ENCODE measurements around the gene GAL3ST1.

Gene GAL3ST1

GRCh38 chr22:30614268-30614667, 39.8 kb upstream of the GAL3ST1 start:
- Histone ChIP-seq H3K4me3 (IDR thresholded peaks at IDR 0.05; ENCODE audit: insufficient read depth, low read depth, low read length) (no peak overlapping the region), H3K4me2 (no peak overlapping the region), H2AFZ (ENCODE audit: low read depth) (no peak overlapping the region), H3K36me3 (ENCODE audit: insufficient read depth) (no peaks in the 10 kb centered on the region), H3K9ac (no peak overlapping the region), H3K79me2 (ENCODE audit: insufficient read depth, low read depth) (no peaks in the 10 kb centered on the region), H3K4me1 (ENCODE audit: low read depth, poor library complexity, severe bottlenecking) (peaks cover 18% of the 10 kb centered on the region), H3K27ac (no peak overlapping the region), H3K27me3 (ENCODE audit: insufficient read depth, low read depth) (no peaks in the 10 kb centered on the region), H4K20me1 (ENCODE audit: insufficient read depth) (no peaks in the 10 kb centered on the region)
- TF ChIP-seq CTCF (conservative IDR thresholded peaks at IDR 0.05; ENCODE audit: low read depth, low read length): no peak

DNA sequence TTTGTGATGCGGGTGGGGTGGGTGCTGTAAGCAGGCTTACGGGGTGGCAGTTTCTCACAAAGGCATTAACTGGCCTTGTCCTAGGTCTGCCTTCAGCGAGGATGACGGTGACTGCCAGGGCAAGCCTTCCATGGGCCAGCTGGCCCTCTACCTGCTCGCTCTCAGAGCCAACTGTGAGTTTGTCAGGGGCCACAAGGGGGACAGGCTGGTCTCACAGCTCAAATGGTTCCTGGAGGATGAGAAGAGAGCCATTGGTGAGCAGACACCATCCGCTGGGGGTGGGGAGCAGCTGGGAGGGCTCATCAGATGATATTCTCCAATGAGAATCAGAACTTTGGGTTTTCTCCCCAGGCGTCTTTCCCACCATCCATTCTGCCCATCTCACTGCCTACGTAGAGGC, 38.3 kb upstream of the GAL3ST1 start:
- Histone ChIP-seq H3K4me1 (ENCODE audit: low read depth, poor library complexity, severe bottlenecking) (peaks cover 32% of the 10 kb centered on the region), H3K27ac (no peak overlapping the region), H3K79me2 (ENCODE audit: insufficient read depth, low read depth) (no peaks in the 10 kb centered on the region), H3K4me2 (no peak overlapping the region), H3K36me3 (ENCODE audit: insufficient read depth) (no peaks in the 10 kb centered on the region), H3K4me3 (IDR thresholded peaks at IDR 0.05; ENCODE audit: insufficient read depth, low read depth, low read length) (no peak overlapping the region), H4K20me1 (ENCODE audit: insufficient read depth) (no peaks in the 10 kb centered on the region), H3K9ac (no peak overlapping the region), H3K27me3 (ENCODE audit: insufficient read depth, low read depth) (no peaks in the 10 kb centered on the region), H2AFZ (ENCODE audit: low read depth) (no peak overlapping the region)
- TF ChIP-seq CTCF (conservative IDR thresholded peaks at IDR 0.05; ENCODE audit: low read depth, low read length): no peak

GRCh38 chr22:30611197-30611596, 36.7 kb upstream of the GAL3ST1 start:
- H3K9ac ChIP-seq: no peak overlapping the region
- no peaks in the 10 kb centered on the region for H4K20me1 ChIP-seq (ENCODE audit: insufficient read depth)
- TF ChIP-seq CTCF (conservative IDR thresholded peaks at IDR 0.05; ENCODE audit: low read depth, low read length): no peak
- no peak overlapping the region for H2AFZ ChIP-seq (ENCODE audit: low read depth)
- H3K4me2 ChIP-seq: no peak overlapping the region
- no peak overlapping the region for H3K4me3 ChIP-seq (IDR thresholded peaks at IDR 0.05; ENCODE audit: insufficient read depth, low read depth, low read length)
- H3K79me2 ChIP-seq (ENCODE audit: insufficient read depth, low read depth): peaks cover 5% of the 10 kb centered on the region; the same call in 1 of the 2 replicates
- H3K4me1 ChIP-seq (ENCODE audit: low read depth, poor library complexity, severe bottlenecking): peaks cover 41% of the 10 kb centered on the region
- no peak overlapping the region for H3K27ac ChIP-seq
- H3K36me3 ChIP-seq (ENCODE audit: insufficient read depth): no peaks in the 10 kb centered on the region
- H3K27me3 ChIP-seq (ENCODE audit: insufficient read depth, low read depth): no peaks in the 10 kb centered on the region

DNA sequence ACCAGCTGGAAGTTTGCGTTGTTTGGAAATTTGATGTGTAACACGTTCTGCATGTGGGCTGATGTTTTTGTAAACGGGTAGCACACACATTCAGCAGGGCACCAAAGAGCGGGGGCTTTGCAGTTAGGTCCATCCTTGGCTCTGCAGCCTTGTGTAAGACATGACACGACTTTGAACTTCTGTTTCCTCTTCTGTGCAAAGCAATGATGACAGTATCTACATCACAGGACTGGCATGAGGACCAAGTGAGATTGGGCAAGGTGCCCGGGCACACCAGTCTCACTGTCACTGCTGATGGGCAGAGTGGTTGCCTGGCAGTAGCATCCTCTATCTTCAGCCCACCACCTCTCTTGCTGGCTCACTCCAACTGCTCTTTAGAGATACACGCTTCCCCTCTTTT, 35.8 kb upstream of the GAL3ST1 start:
- Histone ChIP-seq H3K27ac (peak overlapping the region; percentile 83), H3K4me1 (ENCODE audit: low read depth, poor library complexity, severe bottlenecking) (peaks cover 50% of the 10 kb centered on the region), H3K9ac (peak overlapping the region; percentile 55; the same call in 1 of the 2 replicates), H3K27me3 (ENCODE audit: insufficient read depth, low read depth) (no peaks in the 10 kb centered on the region), H3K4me2 (peak overlapping the region; percentile 74), H2AFZ (ENCODE audit: low read depth) (no peak overlapping the region), H3K36me3 (ENCODE audit: insufficient read depth) (no peaks in the 10 kb centered on the region), H4K20me1 (ENCODE audit: insufficient read depth) (no peaks in the 10 kb centered on the region), H3K4me3 (IDR thresholded peaks at IDR 0.05; ENCODE audit: insufficient read depth, low read depth, low read length) (no peak overlapping the region), H3K79me2 (ENCODE audit: insufficient read depth, low read depth) (peaks cover 5% of the 10 kb centered on the region; the same call in 1 of the 2 replicates)
- TF ChIP-seq CTCF (conservative IDR thresholded peaks at IDR 0.05; ENCODE audit: low read depth, low read length): no peak
